Natural killer cell (primary cell): ENCODE results near the gene RUNX2. TPM values are rescaled to one million over a fixed set of nuclear protein-coding genes. Genes with fewer than 3 reads are reported as not detected.

Experiments used
- ATAC-seq, 3 donors: fragments of 150-1000 bp in 2 of 3; fragments of 200-7000 bp in 1 of 3; cut with Tn5 transposase; 1 replicate in 1 of 3; 2 replicates in 2 of 3; pipeline ENCODE4 v1.10.0; 2021; ENCODE audit warnings: mild to moderate bottlenecking in 2 of 3, moderate library complexity in 2 of 3
- DNase-seq, 2 donors: peaks; one replicate each; pipeline versions ENCODE4 v3.0.0 to v3.0.0-alpha.2; 2013 to 2021; ENCODE audit warnings: mixed read lengths in 1 of 2
- H3K27ac ChIP-seq: one replicate; pipeline ENCODE4 v1.5.1; 2013; ENCODE audit warnings: mild to moderate bottlenecking, low read length
- H3K27me3 ChIP-seq: one replicate; pipeline ENCODE4 v1.6.1; 2013; ENCODE audit warnings: low read length; ENCODE audit not compliant: control insufficient read depth, insufficient read depth
- H3K36me3 ChIP-seq: one replicate; pipeline ENCODE4 v1.6.1; 2013; ENCODE audit warnings: low read length; ENCODE audit not compliant: control insufficient read depth, insufficient read depth
- H3K4me1 ChIP-seq: one replicate; pipeline ENCODE4 v1.6.1; 2013; ENCODE audit warnings: low read length; ENCODE audit not compliant: control insufficient read depth, insufficient read depth
- H3K4me3 ChIP-seq: one replicate; pipeline ENCODE4 v1.5.1; 2013; ENCODE audit warnings: low read length
- H3K9me3 ChIP-seq: one replicate; pipeline ENCODE4 v1.6.1; 2013; ENCODE audit warnings: low read length; ENCODE audit not compliant: control insufficient read depth, insufficient read depth
- H3K27ac Mint-ChIP-seq, 2 donors: one replicate each; pipeline ENCODE4 v1.8.0; 2022; ENCODE audit warnings: mild to moderate bottlenecking in 2 of 2, mixed read lengths in 2 of 2, moderate library complexity in 1 of 2
- H3K27me3 Mint-ChIP-seq, 2 donors: one replicate each; pipeline ENCODE4 v1.8.0; 2022; ENCODE audit warnings: low read depth in 2 of 2, mixed read lengths in 2 of 2
- H3K36me3 Mint-ChIP-seq: one replicate; pipeline ENCODE4 v1.8.0; 2022; ENCODE audit warnings: mixed read lengths
- H3K4me1 Mint-ChIP-seq, 2 donors: one replicate each; pipeline ENCODE4 v1.8.0; 2022; ENCODE audit warnings: mixed read lengths in 2 of 2
- H3K4me3 Mint-ChIP-seq: one replicate; pipeline ENCODE4 v1.8.0; 2022; ENCODE audit warnings: mild to moderate bottlenecking, moderate library complexity, mixed read lengths
- H3K9me3 Mint-ChIP-seq, 2 donors: one replicate each; pipeline ENCODE4 v1.8.0; 2022; ENCODE audit warnings: mixed read lengths in 2 of 2
- CTCF ChIP-seq: fragments of 200-600 bp; IDR thresholded peaks from one replicate; pipeline ENCODE4 v1.8.0; 2022; ENCODE audit warnings: antibody characterized with exemption
- whole genome bisulfite sequencing: methylation state at CpG from one replicate; pipeline ENCODE4 v1.1.7; 2013; ENCODE audit warnings: missing lambda C conversion rate; ENCODE audit not compliant: insufficient coverage; 5-methylcytosine and 5-hydroxymethylcytosine counted together
- intact Hi-C: fragments of 100-400 bp; cut with micrococcal nuclease; formaldehyde crosslinking; loops from one replicate; pipeline ENCODE4 v1.14.2; 2022
- total RNA-seq, 4 donors: library from RNA; stranded (reverse); fragments of 120-200 nt in 1 of 4; gene quantifications; one replicate each; pipeline versions ENCODE4 v1.2.3 to v1.2.4, GENCODE V29; 2013 to 2022

The RUNX2 gene
- total RNA-seq, 3 donors from 2014 or later (not counting 1 experiment from before 2014, with no cell fraction given) = 5.0 to 19.2 (median 7.0) TPM

- no peaks in the 10 kb centered on the region for H3K36me3 ChIP-seq
- DNase-seq = no peak
- no peaks in the 10 kb centered on the region for H3K36me3 Mint-ChIP-seq
- no peaks in the 10 kb centered on the region for H3K9me3 Mint-ChIP-seq
- ATAC-seq = no peak
- H3K27ac ChIP-seq = no peak overlapping the region
- peaks cover 5 to 8% of the 10 kb centered on the region in 2 donors for H3K4me1 Mint-ChIP-seq
- intact Hi-C loops = no loop called here
- no peak overlapping the region for H3K4me3 Mint-ChIP-seq
- H3K27me3 Mint-ChIP-seq = peaks cover 0 to 2% of the 10 kb centered on the region in 2 donors
- H3K4me3 ChIP-seq = no peak overlapping the region
- H3K9me3 ChIP-seq = no peaks in the 10 kb centered on the region
- TF ChIP-seq CTCF = no peak
- H3K27me3 ChIP-seq = no peaks in the 10 kb centered on the region
- no peaks in the 10 kb centered on the region for H3K4me1 ChIP-seq
- 97% methylated on average over 3 of the region's 4 CpGs for WGBS
- no peak overlapping the region for H3K27ac Mint-ChIP-seq
Observed at GRCh38 chr6:45634231-45634630, 306.1 kb downstream of the RUNX2 start.

- Histone ChIP-seq H3K9me3 (no peaks in the 10 kb centered on the region), H3K4me3 (no peak overlapping the region), H3K27ac (no peak overlapping the region), H3K4me1 (no peaks in the 10 kb centered on the region), H3K36me3 (no peaks in the 10 kb centered on the region), H3K27me3 (no peaks in the 10 kb centered on the region)
- 86% methylated on average over 7 of the region's 8 CpGs for WGBS
- Mint-ChIP-seq H3K9me3 (no peaks in the 10 kb centered on the region), H3K36me3 (no peaks in the 10 kb centered on the region), H3K27ac (no peak overlapping the region), H3K27me3 (peaks cover 0 to 2% of the 10 kb centered on the region in 2 donors), H3K4me3 (no peak overlapping the region), H3K4me1 (peaks cover 5 to 8% of the 10 kb centered on the region in 2 donors)
- DNase-seq (no peak), ATAC-seq (no peak)
- intact Hi-C loops = no loop called here
- TF ChIP-seq CTCF = no peak
Observed at GRCh38 chr6:45635284-45635867, 307.2 kb downstream of the RUNX2 start.

- Histone ChIP-seq H3K4me3 (no peak overlapping the region), H3K36me3 (no peaks in the 10 kb centered on the region), H3K27me3 (no peaks in the 10 kb centered on the region), H3K27ac (no peak overlapping the region), H3K4me1 (no peaks in the 10 kb centered on the region), H3K9me3 (no peaks in the 10 kb centered on the region)
- no peak for TF ChIP-seq CTCF
- Mint-ChIP-seq H3K4me3 (no peak overlapping the region), H3K36me3 (no peaks in the 10 kb centered on the region), H3K27ac (no peak overlapping the region), H3K4me1 (peaks cover 8 to 10% of the 10 kb centered on the region in 2 donors), H3K9me3 (no peaks in the 10 kb centered on the region), H3K27me3 (peaks cover 0 to 2% of the 10 kb centered on the region in 2 donors)
- 92% methylated on average over 3 of the region's 3 CpGs for WGBS
- intact Hi-C loops = no loop called here
- DNase-seq = no peak
- ATAC-seq = no peak
Observed at GRCh38 chr6:45637056-45637455, 308.9 kb downstream of the RUNX2 start.
